ENCODE data around the gene OSM.

Gene OSM

GRCh38 chr22:30230787-30231461 lies 35.7 kb downstream of the OSM start:
- Histone ChIP-seq H3K27ac (ENCODE audit: extremely low read depth, low read depth, low read length) (no peak overlapping the region), H3K4me3 (ENCODE audit: low read depth, low read length) (no peak overlapping the region), H3K9me3 (ENCODE audit: control insufficient read depth, insufficient read depth, low read depth, low read length) (no peaks in the 10 kb centered on the region), H3K36me3 (ENCODE audit: control insufficient read depth in 2 of 2, insufficient read depth in 1 of 2, low read length in 2 of 2) (no peaks in the 10 kb centered on the region), H3K4me1 (ENCODE audit: control insufficient read depth, insufficient read depth, low read length) (peaks cover 7% of the 10 kb centered on the region)
- TF ChIP-seq ZNF621 (tag by site-specific recombination; IDR thresholded peaks at IDR 0.05), result no peak
- TF ChIP-seq PRDM10 (tag by site-specific recombination; IDR thresholded peaks at IDR 0.05), result 0 out of 2 replicates have a peak, but pooled peaks have one; percentile 23
- no peak for TF ChIP-seq ZNF514 (tag by site-specific recombination; IDR thresholded peaks at IDR 0.05)
- ChIA-PET CTCF (interaction anchor here (0.7 kb wide), 1 partner anchor 150 kb away, joined by 3 read pairs; no protein-coding TSS in a partner anchor), POLR2A (no interaction called here)

GRCh38 chr22:30230330-30230729 lies 36.3 kb downstream of the OSM start:
- TF ChIP-seq ZNF654 (tag by site-specific recombination; IDR thresholded peaks at IDR 0.05; ENCODE audit: low read depth), result no peak
- TF ChIP-seq ZBTB10 (tag by site-specific recombination; IDR thresholded peaks at IDR 0.05), result no peak
- no peak for TF ChIP-seq RBAK (tag by site-specific recombination; IDR thresholded peaks at IDR 0.05)
- TF ChIP-seq ZNF121 (tag by site-specific recombination; IDR thresholded peaks at IDR 0.05), result peak; percentile 93; the same call in 1 of the 2 replicates
- H3K9me3 ChIP-seq (ENCODE audit: control insufficient read depth, insufficient read depth, low read depth, low read length), result no peaks in the 10 kb centered on the region
- no peak overlapping the region for H3K27ac ChIP-seq (ENCODE audit: extremely low read depth, low read depth, low read length)
- no peak overlapping the region for H3K4me3 ChIP-seq (ENCODE audit: low read depth, low read length)
- POLR2A ChIA-PET, result no interaction called here
- H3K36me3 ChIP-seq (ENCODE audit: control insufficient read depth in 2 of 2, insufficient read depth in 1 of 2, low read length in 2 of 2), result no peaks in the 10 kb centered on the region
- H3K4me1 ChIP-seq (ENCODE audit: control insufficient read depth, insufficient read depth, low read length), result peaks cover 7% of the 10 kb centered on the region
- CTCF ChIA-PET, result interaction anchor here (0.7 kb wide), 1 partner anchor 149 kb away, joined by 3 read pairs; no protein-coding TSS in a partner anchor

GRCh38 chr22:30228509-30229359 lies 37.9 kb downstream of the OSM start:
- CTCF ChIA-PET, result interaction anchor here (0.6 kb wide), 1 partner anchor 67 kb away, joined by 5 read pairs; no protein-coding TSS in a partner anchor
- Histone ChIP-seq H3K36me3 (ENCODE audit: control insufficient read depth in 2 of 2, insufficient read depth in 1 of 2, low read length in 2 of 2) (no peaks in the 10 kb centered on the region), H3K27ac (ENCODE audit: extremely low read depth, low read depth, low read length) (no peak overlapping the region), H3K9me3 (ENCODE audit: control insufficient read depth, insufficient read depth, low read depth, low read length) (no peaks in the 10 kb centered on the region), H3K4me3 (ENCODE audit: low read depth, low read length) (no peak overlapping the region), H3K4me1 (ENCODE audit: control insufficient read depth, insufficient read depth, low read length) (peaks cover 12% of the 10 kb centered on the region)
- POLR2A ChIA-PET, result interaction anchor here (0.7 kb wide), 1 partner anchor 13 kb away, joined by 3 read pairs; no protein-coding TSS in a partner anchor
- TF ChIP-seq ZNF707 (tag by site-specific recombination; IDR thresholded peaks at IDR 0.05) (no peak), SP2 (tag by site-specific recombination; IDR thresholded peaks at IDR 0.05) (0 out of 2 replicates have a peak, but pooled peaks have one; percentile 9), ZNF354C (tag by site-specific recombination; IDR thresholded peaks at IDR 0.05; ENCODE audit: borderline replicate concordance, low read depth) (no peak), ATF2 (tag by site-specific recombination; IDR thresholded peaks at IDR 0.05; ENCODE audit: low read depth) (0 out of 2 replicates have a peak, but pooled peaks have one; percentile 32), ZNF391 (tag by site-specific recombination; IDR thresholded peaks at IDR 0.05; ENCODE audit: borderline replicate concordance, low read depth) (no peak), ZNF274 (IDR thresholded peaks at IDR 0.05; ENCODE audit: low read length) (no peak), ZNF274 (tag by site-specific recombination; IDR thresholded peaks at IDR 0.05; ENCODE audit: borderline replicate concordance) (no peak), ZFP69B (tag by site-specific recombination; IDR thresholded peaks at IDR 0.05) (0 out of 2 replicates have a peak, but pooled peaks have one; percentile 15), ZBTB17 (tag by site-specific recombination; IDR thresholded peaks at IDR 0.05) (peak; percentile 78), ZNF16 (tag by site-specific recombination; IDR thresholded peaks at IDR 0.05; ENCODE audit: low read depth) (no peak), ZNF830 (tag by site-specific recombination; IDR thresholded peaks at IDR 0.05; ENCODE audit: low read depth) (no peak), WT1 (tag by site-specific recombination; IDR thresholded peaks at IDR 0.05) (peak; percentile 59), ZNF292 (tag by site-specific recombination; IDR thresholded peaks at IDR 0.05; ENCODE audit: borderline replicate concordance, low read depth) (no peak), GLIS2 (tag by site-specific recombination; IDR thresholded peaks at IDR 0.05) (peak; percentile 41; the same call in 1 of the 2 replicates)
